A549 (cell line): ENCODE data around the gene KIAA0753. TPM values are rescaled to one million over a fixed set of nuclear protein-coding genes. Genes with fewer than 3 reads are reported as not detected.

Source experiments
- ATAC-seq, 2 experiments: fragments of 200-7000 bp in 1 of 2; fragments of >200 bp in 1 of 2; cut with Nextera tagmentation in 1 of 2; cut with Tn5 transposase in 1 of 2; 3 replicates each; pipeline versions ENCODE4 v1.8.0 to v1.9.1; 2018 to 2020; ENCODE audit warnings: mild to moderate bottlenecking in 1 of 2, moderate library complexity in 1 of 2
- CTCF ChIA-PET: fragments of 300-600 bp; sonication (Branson Sonifier 250); formaldehyde crosslinking; extraction: SDS; loops from one replicate; lab custom pipeline; 2021; ENCODE audit warnings: antibody characterized with exemption, inconsistent platforms; lab: Yijun Ruan, JAX
- POLR2A ChIA-PET: fragments of 350-600 bp; formaldehyde crosslinking; extraction: SDS; loops from one replicate; lab custom pipeline; 2021; ENCODE audit warnings: antibody characterized with exemption, inconsistent platforms; lab: Yijun Ruan, JAX
- DNase-seq, 2 experiments: peaks; one replicate each; pipeline versions ENCODE4 v3.0.0 to v3.0.0-alpha.2; 2011 to 2016; ENCODE audit warnings: low read depth in 1 of 2, low spot score in 1 of 2
- FAIRE-seq: peaks from 2 replicates; lab custom pipeline; 2011; peaks lifted over from hg19 to GRCh38; lab: Jason Lieb, UNC
- H3K27ac ChIP-seq, 2 experiments: fragments of >200 bp; sonication (Bioruptor Twin); formaldehyde crosslinking; 3 replicates each; pipeline ENCODE4 v1.5.1; 2016 to 2017
- H3K4me1 ChIP-seq: fragments of >200 bp; sonication (Bioruptor Twin); formaldehyde crosslinking; 3 replicates; pipeline ENCODE4 v1.6.1; 2016
- H3K4me2 ChIP-seq: fragments of >200 bp; sonication (Bioruptor Twin); formaldehyde crosslinking; 3 replicates; pipeline ENCODE4 v1.6.1; 2016
- H3K4me3 ChIP-seq: fragments of >200 bp; sonication (Bioruptor Twin); formaldehyde crosslinking; 3 replicates; pipeline ENCODE4 v1.5.1; 2016
- H3K9me3 ChIP-seq: fragments of >200 bp; sonication (Bioruptor Twin); formaldehyde crosslinking; 3 replicates; pipeline ENCODE4 v1.6.1; 2016
- BCL3 ChIP-seq: fragments of >200 bp; sonication (Bioruptor Twin); formaldehyde crosslinking; IDR thresholded peaks from 3 replicates; pipeline ENCODE4 v1.6.1; 2016
- CTCF ChIP-seq: fragments of >200 bp; sonication (Bioruptor Twin); formaldehyde crosslinking; IDR thresholded peaks from 3 replicates; pipeline ENCODE4 v1.5.1; 2016
- E2F6 ChIP-seq: IDR thresholded peaks from 2 replicates; pipeline ENCODE4 v1.6.1; 2012; ENCODE audit warnings: low read depth, borderline replicate concordance
- ELK1 ChIP-seq: fragments of 150-350 bp; IDR thresholded peaks from 2 replicates; pipeline ENCODE4 v1.6.1; 2014; ENCODE audit warnings: low read depth, mild to moderate bottlenecking, low read length
- EP300 ChIP-seq, 2 experiments: fragments of >200 bp; sonication (Bioruptor Twin); formaldehyde crosslinking; IDR thresholded peaks; 2 replicates in 1 of 2; 3 replicates in 1 of 2; pipeline ENCODE4 v1.6.1; 2016 to 2017
- ESRRA ChIP-seq: fragments of 150-350 bp; IDR thresholded peaks from 2 replicates; pipeline ENCODE4 v1.6.1; 2014; ENCODE audit warnings: mild to moderate bottlenecking, low read length, borderline replicate concordance
- FOSB ChIP-seq: fragments of 250-450 bp; sonication (Bioruptor Pico); IDR thresholded peaks from 2 replicates; pipeline ENCODE4 v1.5.0; 2020; ENCODE audit warnings: mild to moderate bottlenecking, moderate library complexity
- HOXB13 ChIP-seq: fragments of 250-450 bp; sonication (Bioruptor Pico); IDR thresholded peaks from 2 replicates; pipeline ENCODE4 v1.5.0; 2020; ENCODE audit warnings: low read depth, mild to moderate bottlenecking, moderate library complexity
- HOXB5 ChIP-seq: fragments of 250-450 bp; sonication (Bioruptor Pico); IDR thresholded peaks from 2 replicates; pipeline ENCODE4 v1.5.0; 2020; ENCODE audit warnings: mild to moderate bottlenecking, moderate library complexity
- JUN ChIP-seq, 2 experiments: fragments of >200 bp; sonication (Bioruptor Twin); formaldehyde crosslinking; IDR thresholded peaks; 2 replicates in 1 of 2; 3 replicates in 1 of 2; pipeline ENCODE4 v1.6.1; 2016 to 2017
- JUNB ChIP-seq: fragments of >200 bp; sonication (Bioruptor Twin); formaldehyde crosslinking; IDR thresholded peaks from 2 replicates; pipeline ENCODE4 v1.6.1; 2016
- KDM5A ChIP-seq: fragments of 200-600 bp; sonication (generic); IDR thresholded peaks from 2 replicates; pipeline ENCODE4 v1.6.1; 2016; ENCODE audit warnings: antibody characterized with exemption, mild to moderate bottlenecking
- MAFK ChIP-seq: fragments of 450-650 bp; IDR thresholded peaks from 2 replicates; pipeline ENCODE4 v1.6.1; 2014; ENCODE audit not compliant: partially characterized antibody
- NFE2L2 ChIP-seq: fragments of 150-350 bp; conservative IDR thresholded peaks from 2 replicates; pipeline ENCODE4 v1.6.1; 2014; ENCODE audit warnings: low read length
- NR3C1 ChIP-seq: fragments of >200 bp; sonication (Bioruptor Twin); formaldehyde crosslinking; IDR thresholded peaks from 3 replicates; pipeline ENCODE4 v1.6.1; 2017
- PHF8 ChIP-seq: fragments of 200-600 bp; sonication (generic); IDR thresholded peaks from 2 replicates; pipeline ENCODE4 v1.6.1; 2016; ENCODE audit warnings: low read depth, mild to moderate bottlenecking, antibody characterized with exemption, moderate library complexity, borderline replicate concordance
- POLR2A ChIP-seq: IDR thresholded peaks from 2 replicates; pipeline ENCODE4 v1.6.1; 2012; ENCODE audit warnings: mild to moderate bottlenecking, low read length
- RAD21 ChIP-seq, 2 experiments: fragments of >200 bp in 1 of 2; sonication (Bioruptor Twin) in 1 of 2; formaldehyde crosslinking in 1 of 2; IDR thresholded peaks in 1 of 2; conservative IDR thresholded peaks in 1 of 2; 2 replicates in 1 of 2; 3 replicates in 1 of 2; pipeline ENCODE4 v1.6.1; 2012 to 2018; ENCODE audit warnings: inconsistent platforms in 1 of 2
- RFX5 ChIP-seq: fragments of 450-650 bp; IDR thresholded peaks from 2 replicates; pipeline ENCODE4 v1.7.1; 2014; ENCODE audit warnings: antibody characterized with exemption, mild to moderate bottlenecking, moderate library complexity
- SMC3 ChIP-seq: fragments of >200 bp; sonication (Bioruptor Twin); formaldehyde crosslinking; IDR thresholded peaks from 3 replicates; pipeline ENCODE4 v1.6.1; 2018; ENCODE audit warnings: inconsistent platforms
- TP53 ChIP-seq: fragments of 250-450 bp; sonication (Bioruptor Pico); IDR thresholded peaks from 2 replicates; pipeline ENCODE4 v1.5.0; 2021; ENCODE audit warnings: mild to moderate bottlenecking, moderate library complexity
- ZC3H11A ChIP-seq: fragments of 450-650 bp; IDR thresholded peaks from 2 replicates; pipeline ENCODE4 v1.6.1; 2014; ENCODE audit warnings: antibody characterized with exemption, mild to moderate bottlenecking
- ZFP36 ChIP-seq: fragments of 450-650 bp; IDR thresholded peaks from 2 replicates; pipeline ENCODE4 v1.6.1; 2014; ENCODE audit warnings: borderline replicate concordance; ENCODE audit not compliant: partially characterized antibody
- ZNF302 ChIP-seq: fragments of 250-450 bp; sonication (Bioruptor Pico); IDR thresholded peaks from 2 replicates; pipeline ENCODE4 v1.9.0; 2021; ENCODE audit warnings: inconsistent platforms, mild to moderate bottlenecking, moderate library complexity
- WGBS: methylation state at CpG from one replicate; pipeline ENCODE4 v1.1.6; 2017; ENCODE audit errors: missing lambda C conversion rate; 5-methylcytosine and 5-hydroxymethylcytosine counted together
- polyA plus RNA-seq, 4 experiments: library from polyadenylated mRNA; depleted of rRNA in 3 of 4; stranded (reverse); fragments of >200 nt; fragmentation: RNase III in 1 of 4; extraction: RNeasy Plus Mini Kit Qiagen cat#74134 plus additional on column Dnase treatment in 1 of 4; gene quantifications; 2 replicates in 3 of 4; 3 replicates in 1 of 4; pipeline ENCODE4 v1.2.3, GENCODE V29; 2011 to 2017
- TF ChIP-seq, protein P1 (sequence below): IDR thresholded peaks from 2 replicates; pipeline ENCODE4 v1.6.1; 2012

The KIAA0753 gene
- polyA plus RNA-seq, 2 of the 4 experiments (the other 2 are of a cell fraction): 13.6 to 15.2 TPM

DNA sequence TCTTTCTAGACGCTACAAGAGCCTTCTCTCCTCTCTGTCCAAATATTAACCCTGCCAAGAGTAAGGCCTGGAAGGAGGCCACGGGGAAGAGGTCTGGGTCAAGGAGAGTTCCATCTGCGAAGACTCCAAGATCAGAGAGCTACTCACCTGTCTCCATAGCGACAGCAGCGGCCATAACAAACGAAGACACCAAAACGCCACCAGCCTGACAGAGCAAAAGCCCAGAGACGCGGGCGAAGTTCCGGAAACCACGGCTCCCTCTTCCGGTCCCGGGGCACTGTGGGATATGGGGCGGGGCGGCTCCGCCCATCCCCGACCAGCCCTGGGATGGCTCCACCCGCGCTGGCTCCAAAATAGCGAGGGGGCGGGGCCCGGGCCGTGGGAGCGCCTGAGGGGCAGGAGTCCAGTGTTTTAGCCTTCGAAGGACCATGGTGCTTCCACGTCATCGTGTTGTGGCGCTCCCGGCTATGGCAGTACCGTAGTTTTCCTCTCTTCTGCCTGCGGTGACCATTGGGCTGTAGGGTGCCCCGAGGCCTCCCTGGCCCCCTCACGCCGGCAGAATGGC, 10.9 kb upstream of the KIAA0753 start, which contains the start of the genes C17orf100 and MED31:
C17orf100 (plus strand) TSS at position 409 of the 565 bp plus-strand sequence; CDS start at position 561, 152 bp downstream.
MED31 (minus strand) TSS at position 252 of the 565 bp plus-strand sequence; CDS start at position 175, 77 bp downstream.
- peak; percentile 43 for FAIRE-seq

GRCh38 chr17:6648181-6648580, 7.7 kb upstream of the KIAA0753 start:
- CTCF ChIA-PET: interaction anchor here (0.6 to 3.5 kb wide), 18 partner anchors 9 to 375 kb away, joined by 3 to 36 read pairs (median 4); partner anchors contain the start of gene KIAA0753
- TF ChIP-seq RAD21 (conservative IDR thresholded peaks at IDR 0.05 in 1 of 2, IDR thresholded peaks at IDR 0.05 in 1 of 2): peak; percentile 68 to 76
- no peak for TF ChIP-seq KDM5A
- no peak for TF ChIP-seq POLR2A
- TF ChIP-seq NR3C1: no peak
- no peak for TF ChIP-seq JUNB
- TF ChIP-seq SMC3: peak; percentile 42; the same call in 2 of the 3 replicates
- no peak for TF ChIP-seq E2F6
- TF ChIP-seq ZFP36: no peak
- peak; percentile 61 for TF ChIP-seq CTCF
- peak; percentile 28 for FAIRE-seq
- Histone ChIP-seq H3K9me3 (no peaks in the 10 kb centered on the region), H3K4me1 (peaks cover 19% of the 10 kb centered on the region; the same call in 2 of the 3 replicates), H3K4me2 (no peak overlapping the region), H3K4me3 (no peak overlapping the region), H3K27ac (no peak overlapping the region)
- peak; percentile 60 to 76 for DNase-seq
- peak; percentile 45 to 54; a peak in 4 of 6 replicates for ATAC-seq
- POLR2A ChIA-PET: interaction anchor here (0.5 kb wide), 1 partner anchor 205 kb away, joined by 3 read pairs; no protein-coding TSS in a partner anchor

More for the DNA sequence above, 10.9 kb upstream of the KIAA0753 start, which contains the start of the genes C17orf100 and MED31:
- peaks cover 23% of the 10 kb centered on the region; the same call in 2 of the 3 replicates for H3K4me1 ChIP-seq
- peak; percentile 84 for TF ChIP-seq RFX5
- TF ChIP-seq ELK1: no peak
- 0 out of 2 replicates have a peak, but pooled peaks have one; percentile 18 for TF ChIP-seq FOSB (CRISPR knock-in tag)
- TF ChIP-seq POLR2A: peak; percentile 69
- 0 out of 2 replicates have a peak, but pooled peaks have one; percentile 2 for TF ChIP-seq ESRRA
- no peak for TF ChIP-seq CTCF
- TF ChIP-seq TP53: no peak
- no peak for TF ChIP-seq NFE2L2
- TF ChIP-seq KDM5A: peak; percentile 40; the same call in 1 of the 2 replicates
- no peak for TF ChIP-seq SMC3
- TF ChIP-seq ZC3H11A: no peak
- TF ChIP-seq ZNF302 (CRISPR knock-in tag): no peak
- no peak for TF ChIP-seq EP300 (IDR thresholded peaks at IDR 0.05)
- TF ChIP-seq, protein P1, sequence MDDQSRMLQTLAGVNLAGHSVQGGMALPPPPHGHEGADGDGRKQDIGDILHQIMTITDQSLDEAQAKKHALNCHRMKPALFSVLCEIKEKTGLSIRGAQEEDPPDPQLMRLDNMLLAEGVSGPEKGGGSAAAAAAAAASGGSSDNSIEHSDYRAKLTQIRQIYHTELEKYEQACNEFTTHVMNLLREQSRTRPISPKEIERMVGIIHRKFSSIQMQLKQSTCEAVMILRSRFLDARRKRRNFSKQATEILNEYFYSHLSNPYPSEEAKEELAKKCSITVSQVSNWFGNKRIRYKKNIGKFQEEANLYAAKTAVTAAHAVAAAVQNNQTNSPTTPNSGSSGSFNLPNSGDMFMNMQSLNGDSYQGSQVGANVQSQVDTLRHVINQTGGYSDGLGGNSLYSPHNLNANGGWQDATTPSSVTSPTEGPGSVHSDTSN: no peak
- TF ChIP-seq MAFK: peak; percentile 56
- peak; percentile 52; the same call in 1 of the 2 replicates for TF ChIP-seq HOXB13
- TF ChIP-seq PHF8: peak; percentile 53; the same call in 1 of the 2 replicates
- TF ChIP-seq BCL3: peak; percentile 49; the same call in 1 of the 3 replicates
- peak; percentile 76 to 85; a peak in 4 of 5 replicates for TF ChIP-seq JUN (IDR thresholded peaks at IDR 0.05)
- no peak for TF ChIP-seq HOXB5
- H3K4me3 ChIP-seq: peak within 1 kb of the TSS; percentile 87
- 3% methylated on average over 24 of the region's 35 CpGs for WGBS
- POLR2A ChIA-PET: interaction anchor here (1.4 to 1.8 kb wide), 2 partner anchors 11 to 384 kb away, joined by 3 to 12 read pairs; partner anchors contain the start of genes KIAA0753, SLC16A13 and TXNDC17
- H3K9me3 ChIP-seq: no peaks in the 10 kb centered on the region
- DNase-seq (peak; percentile 95 to 99), ATAC-seq (peak; percentile 92 to 97)
- H3K27ac ChIP-seq: peak within 1 kb of the TSS; percentile 82 to 88
- H3K4me2 ChIP-seq: peak within 1 kb of the TSS; percentile 92
- CTCF ChIA-PET: interaction anchor here (1.2 to 2.2 kb wide), 5 partner anchors 13 to 370 kb away, joined by 3 to 6 read pairs (median 4); no protein-coding TSS in a partner anchor
